ENCODE results near the gene HOXA6. TPM values are rescaled to one million over a fixed set of nuclear protein-coding genes. Genes with fewer than 3 reads are reported as not detected.

The HOXA6 gene
- total RNA-seq, 1 experiment from 2014 or later, result not detected

- TF ChIP-seq MLX (CRISPR knock-in tag; IDR thresholded peaks at IDR 0.05) (no peak), JUN (CRISPR knock-in tag; IDR thresholded peaks at IDR 0.05) (no peak), MAX (CRISPR knock-in tag; IDR thresholded peaks at IDR 0.05) (no peak)
Measured at GRCh38 chr7:27131390-27131819, 16.2 kb downstream of the HOXA6 start (continued).

GRCh38 chr7:27130540-27131389 is 16.8 kb downstream of the HOXA6 start, which contains the start of gene HOXA4:
Gene HOXA4, minus strand, starts transcription at chr7:27130757. Its CDS starts 24 bp downstream, at chr7:27130733.
- H3K4me1 Mint-ChIP-seq, result peaks cover 9% of the 10 kb centered on the region; the same call in 1 of the 2 replicates
- ChIA-PET CTCF (interaction anchor here (0.9 to 2.6 kb wide), 6 partner anchors 12 to 449 kb away, joined by 3 to 7 read pairs (median 4); partner anchors contain the start of gene HOXA5), POLR2A (interaction anchor here (0.8 kb wide), 1 partner anchor 258 kb away, joined by 3 read pairs; no protein-coding TSS in a partner anchor)
- DNase-seq (ENCODE audit: low spot score) (peak; percentile 86), ATAC-seq (peak; percentile 86)
- peak within 1 kb of the TSS; percentile 57 for H3K4me3 Mint-ChIP-seq
- no peaks in the 10 kb centered on the region for H3K9me3 Mint-ChIP-seq
- H3K27ac Mint-ChIP-seq, result no peak within 1 kb of the TSS
- TF ChIP-seq SMAD3 (CRISPR knock-in tag; IDR thresholded peaks at IDR 0.05; ENCODE audit: borderline replicate concordance) (no peak), NFE2L1 (CRISPR knock-in tag; IDR thresholded peaks at IDR 0.05) (no peak), USF1 (CRISPR knock-in tag; IDR thresholded peaks at IDR 0.05) (peak; percentile 98), GABPB1 (CRISPR knock-in tag; IDR thresholded peaks at IDR 0.05) (peak; percentile 37), RORB (CRISPR knock-in tag; IDR thresholded peaks at IDR 0.05) (no peak), ARID4B (CRISPR knock-in tag; IDR thresholded peaks at IDR 0.05; ENCODE audit: borderline replicate concordance) (peak; percentile 50; the same call in 1 of the 2 replicates), SP1 (CRISPR knock-in tag; conservative IDR thresholded peaks at IDR 0.05) (peak; percentile 69), E2F5 (CRISPR knock-in tag; IDR thresholded peaks at IDR 0.05) (peak; percentile 36; the same call in 1 of the 2 replicates), ZNF671 (CRISPR knock-in tag; IDR thresholded peaks at IDR 0.05) (no peak), NFATC4 (CRISPR knock-in tag; IDR thresholded peaks at IDR 0.05) (no peak), FOXP1 (CRISPR knock-in tag; IDR thresholded peaks at IDR 0.05; ENCODE audit: borderline replicate concordance) (no peak), USF2 (CRISPR knock-in tag; IDR thresholded peaks at IDR 0.05) (peak; percentile 96), PREB (CRISPR knock-in tag; IDR thresholded peaks at IDR 0.05; ENCODE audit: borderline replicate concordance) (no peak), ZNF281 (CRISPR knock-in tag; IDR thresholded peaks at IDR 0.05) (peak; percentile 72; the same call in 1 of the 2 replicates), NFYB (CRISPR knock-in tag; conservative IDR thresholded peaks at IDR 0.05; ENCODE audit: low read depth) (peak; percentile 92), FOXP4 (CRISPR knock-in tag; IDR thresholded peaks at IDR 0.05) (peak; percentile 56; the same call in 1 of the 2 replicates)
- H3K27me3 Mint-ChIP-seq (ENCODE audit: low read depth), result peaks cover 96% of the 10 kb centered on the region
- H3K36me3 Mint-ChIP-seq, result no peaks in the 10 kb centered on the region; the same call in 1 of the 2 replicates
